IMR-90 (cell line): ENCODE data around the gene TNRC6C. TPM values are rescaled to one million over a fixed set of nuclear protein-coding genes. Genes with fewer than 3 reads are reported as not detected.

ENCODE experiments used
- ATAC-seq: fragments of 200-7000 bp; cut with Tn5 transposase; 2 replicates; pipeline ENCODE4 v1.9.1; 2020; ENCODE audit warnings: low read depth, mild to moderate bottlenecking, moderate library complexity
- BruUV-seq: library from RNA; stranded (reverse); fragments of 400-500 nt; replicated peaks from 2 replicates; lab custom pipeline; 2021; lab: Mats Ljungman, UMichigan
- CTCF ChIA-PET: fragments of 300-600 bp; formaldehyde crosslinking; extraction: SDS; loops from one replicate; lab custom pipeline; 2021; ENCODE audit warnings: antibody characterized with exemption; lab: Yijun Ruan, JAX
- POLR2A ChIA-PET: fragments of 300-600 bp; sonication (Branson Sonifier 250); formaldehyde crosslinking; loops from one replicate; lab custom pipeline; 2022; ENCODE audit warnings: antibody characterized with exemption; ENCODE audit not compliant: unreplicated experiment; lab: Charles Lee
- DNase-seq: peaks from one replicate; pipeline ENCODE4 v3.0.0; 2013
- H2AFZ ChIP-seq: replicated peaks from 2 replicates; pipeline ENCODE3; 2013; ENCODE audit warnings: low read length, mild to moderate bottlenecking; ENCODE audit not compliant: poor library complexity
- H2AK5ac ChIP-seq: 2 replicates; pipeline ENCODE4 v1.6.1; 2013; ENCODE audit warnings: low read depth, low read length, inconsistent platforms
- H2AK9ac ChIP-seq: replicated peaks from 2 replicates; pipeline ENCODE3; 2013; ENCODE audit warnings: mild to moderate bottlenecking, low read depth, low read length, moderate library complexity; ENCODE audit not compliant: poor library complexity
- H2BK120ac ChIP-seq: 2 replicates; pipeline ENCODE4 v1.6.1; 2013; ENCODE audit warnings: low read depth, low read length, inconsistent platforms
- H2BK15ac ChIP-seq: 3 replicates; pipeline ENCODE4 v1.6.1; 2013; ENCODE audit warnings: low read depth, low read length, inconsistent platforms
- H2BK20ac ChIP-seq: 2 replicates; pipeline ENCODE4 v1.6.1; 2013; ENCODE audit warnings: low read depth, mild to moderate bottlenecking, inconsistent platforms, low read length, moderate library complexity
- H2BK5ac ChIP-seq: 2 replicates; pipeline ENCODE4 v1.6.1; 2013; ENCODE audit warnings: mild to moderate bottlenecking, low read depth, low read length, inconsistent platforms; ENCODE audit not compliant: poor library complexity, severe bottlenecking
- H3K14ac ChIP-seq: replicated peaks from 2 replicates; pipeline ENCODE4 v1.6.1; 2013; ENCODE audit warnings: low read depth, low read length, inconsistent platforms
- H3K18ac ChIP-seq: 2 replicates; pipeline ENCODE4 v1.6.1; 2013; ENCODE audit warnings: low read depth, low read length, control low read depth
- H3K23ac ChIP-seq: 2 replicates; pipeline ENCODE4 v1.6.1; 2013; ENCODE audit warnings: low read depth, low read length, inconsistent platforms
- H3K27ac ChIP-seq: 2 replicates; pipeline ENCODE4 v1.5.1; 2013; ENCODE audit warnings: mild to moderate bottlenecking, control low read depth, low read length; ENCODE audit not compliant: insufficient read depth
- H3K27me3 ChIP-seq: 2 replicates; pipeline ENCODE4 v1.6.1; 2013; ENCODE audit warnings: low read length; ENCODE audit not compliant: control insufficient read depth, insufficient read depth
- H3K36me3 ChIP-seq: 2 replicates; pipeline ENCODE4 v1.6.1; 2013; ENCODE audit warnings: low read length, mixed read lengths; ENCODE audit not compliant: control insufficient read depth, insufficient read depth
- H3K4ac ChIP-seq: 2 replicates; pipeline ENCODE4 v1.6.1; 2013; ENCODE audit warnings: low read depth, low read length, inconsistent platforms
- H3K4me1 ChIP-seq: 2 replicates; pipeline ENCODE4 v1.6.1; 2013; ENCODE audit warnings: low read length, mixed read lengths; ENCODE audit not compliant: control insufficient read depth, insufficient read depth
- H3K4me2 ChIP-seq: 2 replicates; pipeline ENCODE4 v1.6.1; 2013; ENCODE audit warnings: low read depth, mild to moderate bottlenecking, control low read depth, low read length, moderate library complexity
- H3K4me3 ChIP-seq: 2 replicates; pipeline ENCODE4 v1.5.1; 2013; ENCODE audit warnings: low read depth, mild to moderate bottlenecking, control low read depth, low read length, moderate library complexity; ENCODE audit not compliant: insufficient read depth
- H3K56ac ChIP-seq: 2 replicates; pipeline ENCODE4 v1.6.1; 2013; ENCODE audit warnings: low read length, inconsistent platforms; ENCODE audit not compliant: insufficient read depth; ENCODE audit errors: extremely low read depth
- H3K79me1 ChIP-seq, 2 experiments: 2 replicates each; pipeline ENCODE4 v1.6.1; 2013; ENCODE audit warnings: low read length in 2 of 2, inconsistent platforms in 1 of 2, low read depth in 1 of 2
- H3K9ac ChIP-seq: 2 replicates; pipeline ENCODE4 v1.6.1; 2013; ENCODE audit warnings: low read depth, low read length, control low read depth
- H3K9me1 ChIP-seq: 2 replicates; pipeline ENCODE4 v1.6.1; 2013; ENCODE audit warnings: low read length, inconsistent platforms; ENCODE audit not compliant: insufficient read depth
- H3K9me3 ChIP-seq: 2 replicates; pipeline ENCODE4 v1.6.1; 2013; ENCODE audit warnings: low read length; ENCODE audit not compliant: control insufficient read depth, insufficient read depth
- H4K20me1 ChIP-seq: 2 replicates; pipeline ENCODE4 v1.6.1; 2013; ENCODE audit warnings: low read length, inconsistent platforms; ENCODE audit not compliant: insufficient read depth
- H4K5ac ChIP-seq: 2 replicates; pipeline ENCODE4 v1.6.1; 2013; ENCODE audit warnings: mild to moderate bottlenecking, low read depth, low read length, control low read depth
- H4K8ac ChIP-seq, 2 experiments: 2 replicates each; pipeline ENCODE4 v1.6.1; 2013; ENCODE audit warnings: low read depth in 2 of 2, low read length in 2 of 2, control low read depth in 1 of 2, inconsistent platforms in 1 of 2
- H4K91ac ChIP-seq: 2 replicates; pipeline ENCODE4 v1.6.1; 2013; ENCODE audit warnings: low read depth, low read length, inconsistent platforms; ENCODE audit not compliant: insufficient read depth
- CEBPB ChIP-seq: IDR thresholded peaks from 2 replicates; pipeline ENCODE4 v1.6.1; 2012; ENCODE audit warnings: low read depth, low read length, improper control_type of control experiment
- CHD1 ChIP-seq: IDR thresholded peaks from 2 replicates; pipeline ENCODE4 v1.6.1; 2012; ENCODE audit warnings: low read depth, low read length, improper control_type of control experiment
- MAFK ChIP-seq: IDR thresholded peaks from 2 replicates; pipeline ENCODE4 v1.6.1; 2012; ENCODE audit warnings: low read depth, low read length, improper control_type of control experiment
- MXI1 ChIP-seq: IDR thresholded peaks from 2 replicates; pipeline ENCODE4 v1.6.1; 2012; ENCODE audit warnings: low read depth, mild to moderate bottlenecking, low read length, moderate library complexity, borderline replicate concordance
- SMC3 ChIP-seq: fragments of 150-350 bp; IDR thresholded peaks from 2 replicates; pipeline ENCODE4 v1.6.1; 2016; ENCODE audit warnings: low read depth, mild to moderate bottlenecking, antibody characterized with exemption, low read length, moderate library complexity
- WGBS, 2 experiments: methylation state at CpG; one replicate each; pipeline versions ENCODE4 v1.1.5 to v1.1.7; 2013; ENCODE audit warnings: missing lambda C conversion rate in 2 of 2; ENCODE audit not compliant: insufficient read length in 1 of 2; ENCODE audit errors: extremely low coverage in 2 of 2; 5-methylcytosine and 5-hydroxymethylcytosine counted together
- dilution Hi-C: fragments of 300-500 bp; cut with HindIII; formaldehyde crosslinking; loops from one replicate; pipeline ENCODE4 v1.14.3; 2018; ENCODE audit warnings: low sequenced_read_pairs; ENCODE audit not compliant: unreplicated experiment
- in situ Hi-C: fragments of 300-500 bp; cut with MboI; formaldehyde crosslinking; loops from 3 replicates; pipeline ENCODE4 v1.14.3; 2019; ENCODE audit warnings: low sequenced_read_pairs, inconsistent platforms, mixed read lengths
- intact Hi-C: fragments of 100-400 bp; cut with micrococcal nuclease; formaldehyde crosslinking; loops from 2 replicates; pipeline ENCODE4 v1.10.0; 2022
- polyA plus RNA-seq, 3 experiments: library from polyadenylated mRNA; depleted of rRNA; stranded (reverse); fragments of >200 nt; gene quantifications; 2 replicates each; pipeline ENCODE4 v1.2.3, GENCODE V29; 2012; ENCODE audit warnings: low replicate concordance in 1 of 3
- total RNA-seq: library from RNA; depleted of rRNA; stranded (reverse); fragments of >200 nt; gene quantifications from 2 replicates; pipeline ENCODE4 v1.2.3, GENCODE V29; 2012
- TF ChIP-seq, protein P1 (sequence below): conservative IDR thresholded peaks from 2 replicates; pipeline ENCODE4 v1.5.1; 2012; ENCODE audit warnings: mild to moderate bottlenecking, low read depth, low read length, improper control_type of control experiment

The TNRC6C gene
- total and polyA plus RNA-seq, 2 of the 4 experiments (the other 2 are of a cell fraction) = 1.6 to 2.7 TPM

DNA sequence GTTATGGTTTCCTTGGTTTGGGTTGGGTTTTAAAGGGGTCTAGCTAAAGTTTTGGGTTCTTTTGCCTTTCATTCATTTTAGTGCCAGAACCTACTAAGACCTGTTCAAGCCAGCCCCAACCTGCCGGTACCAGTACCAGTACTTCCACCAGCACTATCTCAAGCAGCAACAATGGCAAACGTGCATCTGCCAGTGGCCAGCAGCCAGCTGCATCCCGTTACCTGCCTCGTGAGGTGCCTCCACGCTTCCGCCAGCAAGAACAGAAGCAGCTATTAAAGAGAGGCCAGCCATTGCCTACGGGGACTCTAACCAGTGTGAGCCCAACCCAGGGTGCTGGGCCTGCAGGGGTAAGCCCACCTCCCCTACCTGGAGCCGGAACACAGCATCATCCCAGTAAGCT, 72.9 kb downstream of the TNRC6C start:
- in situ Hi-C loops (no loop called here), dilution Hi-C loops (no loop called here), intact Hi-C loops (no loop called here)
- Histone ChIP-seq H3K79me1 (peaks cover 0 to 32% of the 10 kb centered on the region in 2 experiments; a peak in 2 of 4 replicates), H3K9me1 (peaks cover 23% of the 10 kb centered on the region), H2BK20ac (peak overlapping the region; percentile 79; the same call in 1 of the 2 replicates), H4K8ac (peak overlapping the region in 1 of 2 experiments; percentile 15; a peak in 1 of 4 replicates), H3K36me3 (peaks cover 6% of the 10 kb centered on the region), H2AFZ (no peak overlapping the region), H3K4me3 (no peak overlapping the region), H3K4me1 (peaks cover 13% of the 10 kb centered on the region), H3K56ac (no peak overlapping the region; the same call in 1 of the 2 replicates), H2BK120ac (peak overlapping the region; percentile 70), H3K4me2 (no peak overlapping the region), H3K14ac (peak overlapping the region; percentile 59), H3K27ac (peak overlapping the region; percentile 58), H4K5ac (no peak overlapping the region), H4K91ac (peak overlapping the region; percentile 65; the same call in 1 of the 2 replicates), H3K9me3 (no peaks in the 10 kb centered on the region), H3K27me3 (no peaks in the 10 kb centered on the region), H3K23ac (peak overlapping the region; percentile 26), H3K9ac (no peak overlapping the region), H2AK9ac (peak overlapping the region; percentile 49), H2AK5ac (peak overlapping the region; percentile 78), H3K4ac (peak overlapping the region; percentile 78), H2BK5ac (peak overlapping the region; percentile 77), H2BK15ac (peak overlapping the region; percentile 61; the same call in 1 of the 3 replicates), H4K20me1 (no peaks in the 10 kb centered on the region), H3K18ac (no peak overlapping the region)
- ChIA-PET POLR2A (no interaction called here), CTCF (interaction anchor here (0.5 to 1.9 kb wide), 3 partner anchors 11 to 692 kb away, joined by 3 to 5 read pairs (median 3); no protein-coding TSS in a partner anchor)
- 96% methylated on average over 5 of the region's 8 CpGs; no CpG with 5 or more reads in 1 of the 2 experiments for WGBS, 2 experiments
- TF ChIP-seq SMC3 (no peak), CHD1 (no peak), MAFK (no peak), CEBPB (no peak), MXI1 (no peak)
- TF ChIP-seq, protein P1, sequence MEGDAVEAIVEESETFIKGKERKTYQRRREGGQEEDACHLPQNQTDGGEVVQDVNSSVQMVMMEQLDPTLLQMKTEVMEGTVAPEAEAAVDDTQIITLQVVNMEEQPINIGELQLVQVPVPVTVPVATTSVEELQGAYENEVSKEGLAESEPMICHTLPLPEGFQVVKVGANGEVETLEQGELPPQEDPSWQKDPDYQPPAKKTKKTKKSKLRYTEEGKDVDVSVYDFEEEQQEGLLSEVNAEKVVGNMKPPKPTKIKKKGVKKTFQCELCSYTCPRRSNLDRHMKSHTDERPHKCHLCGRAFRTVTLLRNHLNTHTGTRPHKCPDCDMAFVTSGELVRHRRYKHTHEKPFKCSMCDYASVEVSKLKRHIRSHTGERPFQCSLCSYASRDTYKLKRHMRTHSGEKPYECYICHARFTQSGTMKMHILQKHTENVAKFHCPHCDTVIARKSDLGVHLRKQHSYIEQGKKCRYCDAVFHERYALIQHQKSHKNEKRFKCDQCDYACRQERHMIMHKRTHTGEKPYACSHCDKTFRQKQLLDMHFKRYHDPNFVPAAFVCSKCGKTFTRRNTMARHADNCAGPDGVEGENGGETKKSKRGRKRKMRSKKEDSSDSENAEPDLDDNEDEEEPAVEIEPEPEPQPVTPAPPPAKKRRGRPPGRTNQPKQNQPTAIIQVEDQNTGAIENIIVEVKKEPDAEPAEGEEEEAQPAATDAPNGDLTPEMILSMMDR = no peak
- ATAC-seq = no peak
- no peak for DNase-seq
- no TSS peak for BruUV-seq
